ENCODE results near the gene ADGRL2. TPM values are rescaled to one million over a fixed set of nuclear protein-coding genes. Genes with fewer than 3 reads are reported as not detected.

The ADGRL2 gene
- total and polyA plus RNA-seq, 8 donors = 5.6 to 21.6 (median 12.4) TPM

DNA sequence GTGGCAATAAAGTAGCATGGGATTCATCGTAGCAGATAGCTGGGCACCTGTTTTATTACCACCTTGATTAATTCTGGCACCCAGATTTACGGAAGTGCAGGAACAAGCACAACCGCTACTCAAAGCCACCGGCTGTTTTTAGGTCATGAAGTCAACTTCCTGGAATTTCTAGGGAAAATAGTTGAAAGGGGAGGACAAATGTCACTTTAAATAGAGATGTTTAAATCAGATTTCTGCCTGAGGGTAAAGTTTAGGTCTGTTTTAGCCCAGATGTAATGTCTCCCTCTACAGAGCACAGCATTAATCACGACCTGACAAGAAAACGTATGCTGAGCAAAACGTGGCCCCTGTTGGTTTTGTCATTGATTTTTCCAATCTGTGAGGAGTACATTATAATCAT, 8.0 kb downstream of the ADGRL2 start:
- ATAC-seq (peak in 2 of 4 donors; percentile 36 to 49), FAIRE-seq (no peak), DNase-seq (no peak)
- TF ChIP-seq, protein P1, sequence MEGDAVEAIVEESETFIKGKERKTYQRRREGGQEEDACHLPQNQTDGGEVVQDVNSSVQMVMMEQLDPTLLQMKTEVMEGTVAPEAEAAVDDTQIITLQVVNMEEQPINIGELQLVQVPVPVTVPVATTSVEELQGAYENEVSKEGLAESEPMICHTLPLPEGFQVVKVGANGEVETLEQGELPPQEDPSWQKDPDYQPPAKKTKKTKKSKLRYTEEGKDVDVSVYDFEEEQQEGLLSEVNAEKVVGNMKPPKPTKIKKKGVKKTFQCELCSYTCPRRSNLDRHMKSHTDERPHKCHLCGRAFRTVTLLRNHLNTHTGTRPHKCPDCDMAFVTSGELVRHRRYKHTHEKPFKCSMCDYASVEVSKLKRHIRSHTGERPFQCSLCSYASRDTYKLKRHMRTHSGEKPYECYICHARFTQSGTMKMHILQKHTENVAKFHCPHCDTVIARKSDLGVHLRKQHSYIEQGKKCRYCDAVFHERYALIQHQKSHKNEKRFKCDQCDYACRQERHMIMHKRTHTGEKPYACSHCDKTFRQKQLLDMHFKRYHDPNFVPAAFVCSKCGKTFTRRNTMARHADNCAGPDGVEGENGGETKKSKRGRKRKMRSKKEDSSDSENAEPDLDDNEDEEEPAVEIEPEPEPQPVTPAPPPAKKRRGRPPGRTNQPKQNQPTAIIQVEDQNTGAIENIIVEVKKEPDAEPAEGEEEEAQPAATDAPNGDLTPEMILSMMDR (IDR thresholded peaks at IDR 0.05) = no peak
- H3K27ac ChIP-seq = no peak overlapping the region
- WGBS, 2 donors = 24 to 27% methylated on average over 7 of the region's 7 CpGs
- no peaks in the 10 kb centered on the region for H3K9me3 ChIP-seq
- H3K36me3 ChIP-seq = no peaks in the 10 kb centered on the region
- intact Hi-C loops (cut with DNase I) = no loop called here
- H3K4me3 ChIP-seq = no peak overlapping the region
- peaks cover 0 to 45% (median 6%) of the 10 kb centered on the region in 3 donors for H3K4me1 ChIP-seq
- H3K27me3 ChIP-seq = peaks cover 0 to 7% (median 3%) of the 10 kb centered on the region in 4 donors

DNA sequence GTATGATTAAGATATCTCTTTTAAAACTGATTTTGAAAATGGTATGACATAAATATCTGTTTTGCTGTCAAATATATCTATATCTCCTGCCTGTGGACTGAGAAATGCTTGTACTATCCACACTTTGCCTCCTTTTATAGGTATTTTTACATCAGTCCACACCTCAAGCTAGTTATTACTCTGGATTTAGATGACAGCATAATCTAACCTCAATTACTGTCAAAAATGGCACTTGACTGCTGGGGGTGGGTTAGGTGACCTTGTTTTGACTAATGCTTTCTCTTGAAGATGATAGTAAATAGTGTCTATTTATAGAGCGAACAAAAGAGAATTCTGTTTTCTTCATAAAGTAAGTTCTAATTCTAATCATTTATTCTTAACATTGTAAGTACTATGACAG, 9.1 kb downstream of the ADGRL2 start:
- FAIRE-seq (no peak), ATAC-seq (no peak), DNase-seq (no peak)
- Histone ChIP-seq H3K9me3 (no peaks in the 10 kb centered on the region), H3K4me1 (peaks cover 0 to 44% (median 6%) of the 10 kb centered on the region in 3 donors), H3K27me3 (peaks cover 0 to 7% (median 3%) of the 10 kb centered on the region in 4 donors), H3K36me3 (no peaks in the 10 kb centered on the region), H3K4me3 (no peak overlapping the region), H3K27ac (no peak overlapping the region)
- intact Hi-C loops (cut with DNase I) = no loop called here
- TF ChIP-seq, protein P1 (IDR thresholded peaks at IDR 0.05) = no peak
- WGBS, 2 donors = 88 to 91% methylated on average over 1 of the region's 1 CpG

DNA sequence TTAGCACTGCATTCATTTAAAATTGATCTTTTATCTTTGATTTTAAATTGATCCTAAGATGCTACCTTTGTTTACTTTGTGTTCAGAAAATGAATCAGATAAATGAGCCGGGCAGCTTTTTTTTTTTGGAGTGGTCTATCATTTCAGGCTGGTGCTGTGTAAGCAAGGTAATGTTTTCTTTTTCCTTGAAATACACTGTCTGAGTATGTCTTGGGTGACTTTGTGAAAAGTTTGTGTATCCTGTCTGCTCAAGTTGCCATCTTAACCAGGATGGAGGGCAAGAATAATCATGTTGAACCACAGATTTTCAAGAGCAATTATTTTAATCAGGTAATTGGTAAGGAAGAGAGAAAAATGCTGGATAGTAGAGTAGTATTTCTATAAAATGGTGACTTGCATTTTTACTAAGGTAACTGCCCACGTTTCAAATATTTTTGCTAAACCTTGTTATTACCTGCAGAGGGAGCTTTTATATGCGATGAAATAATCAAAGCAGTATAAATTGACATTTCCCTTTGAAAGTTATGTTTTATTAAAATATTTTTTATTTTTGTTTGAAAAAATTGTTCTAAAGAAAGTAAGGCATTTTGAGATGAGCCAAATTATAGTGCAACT, 11.1 kb downstream of the ADGRL2 start:
- Histone ChIP-seq H3K36me3 (no peaks in the 10 kb centered on the region), H3K4me3 (no peak overlapping the region), H3K27ac (no peak overlapping the region), H3K27me3 (no peaks in the 10 kb centered on the region), H3K4me1 (peaks cover 0 to 32% (median 6%) of the 10 kb centered on the region in 3 donors), H3K9me3 (no peaks in the 10 kb centered on the region)
- 21 to 29% methylated on average over 3 of the region's 3 CpGs for WGBS, 2 donors
- TF ChIP-seq, protein P1 (IDR thresholded peaks at IDR 0.05) = no peak
- ATAC-seq = peak in 3 of 4 donors; percentile 72 to 81 (median 75)
- peak; percentile 74 for FAIRE-seq
- DNase-seq = no peak
- intact Hi-C loops (cut with DNase I) = no loop called here

DNA sequence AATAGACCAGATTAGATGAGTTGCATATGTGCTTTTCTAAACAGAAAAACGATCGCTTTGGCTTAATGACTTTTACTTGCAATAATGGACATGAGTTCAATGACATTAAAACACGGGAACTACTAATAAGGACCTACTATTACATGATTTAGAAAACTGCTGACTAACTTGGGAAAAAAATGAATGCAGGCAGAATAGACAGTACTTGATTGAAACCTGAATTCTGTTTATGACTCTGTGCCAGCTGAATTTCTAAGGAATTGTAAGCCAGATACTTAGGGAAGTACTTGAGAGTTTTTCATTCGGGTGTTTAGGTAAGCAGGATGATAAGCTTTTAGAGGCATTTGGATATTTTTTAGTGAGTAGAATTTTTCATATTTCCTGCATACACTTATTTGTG, 12.0 kb downstream of the ADGRL2 start:
- DNase-seq = no peak
- H3K4me3 ChIP-seq = no peak overlapping the region
- 46 to 49% methylated on average over 4 of the region's 4 CpGs for WGBS, 2 donors
- no peak for FAIRE-seq
- H3K9me3 ChIP-seq = no peaks in the 10 kb centered on the region
- no peaks in the 10 kb centered on the region for H3K27me3 ChIP-seq
- TF ChIP-seq, protein P1 (IDR thresholded peaks at IDR 0.05) = no peak
- ATAC-seq = peak in 1 of 4 donors; percentile 19
- intact Hi-C loops (cut with DNase I) = no loop called here
- no peaks in the 10 kb centered on the region for H3K36me3 ChIP-seq
- peaks cover 0 to 32% (median 6%) of the 10 kb centered on the region in 3 donors for H3K4me1 ChIP-seq
- H3K27ac ChIP-seq = no peak overlapping the region

DNA sequence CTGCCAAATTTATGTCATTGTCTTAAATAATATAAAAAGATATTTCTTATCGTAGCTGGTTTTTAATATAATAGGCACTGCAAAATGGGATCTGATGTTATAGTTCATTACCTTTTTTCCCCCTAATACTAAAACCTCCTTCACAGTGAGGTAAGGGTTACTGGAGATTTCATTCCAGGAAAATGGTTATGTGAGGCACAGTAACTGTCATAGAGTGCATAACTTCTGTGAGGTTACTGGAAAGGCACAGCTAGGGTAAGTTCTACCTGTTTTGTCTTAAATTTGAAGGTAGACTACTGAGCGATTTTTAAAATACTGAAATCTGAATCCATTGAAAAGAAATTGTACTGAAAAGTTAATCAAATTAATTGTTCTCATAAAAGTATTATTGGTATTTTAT, 13.0 kb downstream of the ADGRL2 start:
- H3K4me1 ChIP-seq = peaks cover 0 to 32% (median 6%) of the 10 kb centered on the region in 3 donors

More for the DNA sequence above, 13.0 kb downstream of the ADGRL2 start:
- TF ChIP-seq, protein P1 (IDR thresholded peaks at IDR 0.05) = no peak
- H3K4me3 ChIP-seq = no peak overlapping the region
- FAIRE-seq (no peak), ATAC-seq (no peak), DNase-seq (no peak)
- no peak overlapping the region for H3K27ac ChIP-seq
- H3K36me3 ChIP-seq = no peaks in the 10 kb centered on the region
- H3K9me3 ChIP-seq = no peaks in the 10 kb centered on the region
- no peaks in the 10 kb centered on the region for H3K27me3 ChIP-seq
- intact Hi-C loops (cut with DNase I) = no loop called here
- 74 to 75% methylated on average over 2 of the region's 2 CpGs for WGBS, 2 donors

Data from pancreas (tissue), 10 donors.